Aorta (tissue), 5 donors: ENCODE results near the gene ITPR3. TPM values are rescaled to one million over a fixed set of nuclear protein-coding genes. Genes with fewer than 3 reads are reported as not detected.
A peak's percentile ranks its signal among the peaks of the same experiment; 100 is the strongest.

ENCODE experiments used
- ATAC-seq: fragments of 200-7000 bp; cut with Tn5 transposase; one replicate; pipeline ENCODE4 v1.9.1; 2022; ENCODE audit warnings: moderate library complexity; ENCODE audit not compliant: low FRiP score
- DNase-seq, 2 donors: peaks; one replicate each; pipeline ENCODE4 v3.0.0-alpha.2; 2020
- H3K27ac ChIP-seq, 2 donors: one replicate each; pipeline ENCODE4 v1.5.1; 2013; ENCODE audit warnings: low read length in 2 of 2, mild to moderate bottlenecking in 2 of 2, moderate library complexity in 2 of 2, control low read depth in 1 of 2, inconsistent platforms in 1 of 2, low read depth in 1 of 2
- H3K27me3 ChIP-seq, 2 donors: one replicate each; pipeline ENCODE4 v1.6.1; 2013; ENCODE audit warnings: control low read depth in 1 of 2, low read length in 1 of 2, mild to moderate bottlenecking in 1 of 2, moderate library complexity in 1 of 2; ENCODE audit not compliant: insufficient read depth in 2 of 2, control insufficient read depth in 1 of 2
- H3K36me3 ChIP-seq, 2 donors: one replicate each; pipeline ENCODE4 v1.6.1; 2013; ENCODE audit warnings: control low read depth in 1 of 2, low read length in 1 of 2, mild to moderate bottlenecking in 1 of 2; ENCODE audit not compliant: insufficient read depth in 2 of 2, control insufficient read depth in 1 of 2
- H3K4me1 ChIP-seq, 2 donors: one replicate each; pipeline ENCODE4 v1.6.1; 2013; ENCODE audit warnings: low read length in 2 of 2, control low read depth in 1 of 2, mild to moderate bottlenecking in 1 of 2, moderate library complexity in 1 of 2; ENCODE audit not compliant: insufficient read depth in 2 of 2, control insufficient read depth in 1 of 2
- H3K4me3 ChIP-seq, 2 donors: one replicate each; pipeline ENCODE4 v1.5.1; 2013; ENCODE audit warnings: low read length in 2 of 2, control low read depth in 1 of 2, mild to moderate bottlenecking in 1 of 2
- H3K9me3 ChIP-seq: one replicate; pipeline ENCODE4 v1.6.1; 2013; ENCODE audit warnings: mild to moderate bottlenecking, low read length; ENCODE audit not compliant: control insufficient read depth
- WGBS, 2 donors: extraction: QIAGEN DNeasy Blood & Tissue Kit; methylation state at CpG; one replicate each; pipeline ENCODE4 v1.1.7; 2013; 5-methylcytosine and 5-hydroxymethylcytosine counted together
- intact Hi-C, 2 donors: fragments of 100-400 bp; cut with DNase I; formaldehyde crosslinking; loops; one replicate each; pipeline versions ENCODE4 v1.14.2 to v1.15.0; 2022
- polyA plus RNA-seq, 2 donors: library from polyadenylated mRNA; stranded (reverse); fragments of 200-250 nt; gene quantifications; one replicate each; pipeline ENCODE4 v1.2.3, GENCODE V29; 2013
- total RNA-seq, 2 donors: library from RNA; stranded (reverse); fragmentation: NEBNext Ultra II Directional; extraction: Animal tissue kit (Norgen Biotek cat#: 25700); gene quantifications; one replicate each; pipeline ENCODE4 v1.2.1, GENCODE V29; 2021
- donor health status: healthy with polysubstance abuse.
- donor health status: Bipolar disorder and iron deficiency.
- donor health status: DM: no; HTN: no; CAD: no.
- donor health status: DM: no; HTN: no; CAD: no.
- donor health status: DM: yes; HTN: yes; CAD: no.

Gene ITPR3
- total and polyA plus RNA-seq, 4 donors = 4.6 to 28.8 (median 9.5) TPM

- DNase-seq (no peak), ATAC-seq (no peak)
- 89% methylated on average over 4 of the region's 4 CpGs; no CpG with 5 or more reads in 1 of the 2 donors for WGBS, 2 donors
- intact Hi-C loops = no loop called here
- Histone ChIP-seq H3K36me3 (no peaks in the 10 kb centered on the region), H3K9me3 (no peaks in the 10 kb centered on the region), H3K4me1 (no peaks in the 10 kb centered on the region), H3K27ac (no peak overlapping the region), H3K4me3 (no peak overlapping the region), H3K27me3 (no peaks in the 10 kb centered on the region)
Measured at GRCh38 chr6:33616913-33617312, 4.2 kb upstream of the ITPR3 start.

GRCh38 chr6:33619166-33619840, 1.8 kb upstream of the ITPR3 start:
- Histone ChIP-seq H3K9me3 (no peaks in the 10 kb centered on the region), H3K27ac (no peak overlapping the region), H3K4me1 (no peaks in the 10 kb centered on the region), H3K36me3 (no peaks in the 10 kb centered on the region), H3K27me3 (no peaks in the 10 kb centered on the region), H3K4me3 (no peak overlapping the region)
- DNase-seq = no peak
- ATAC-seq = no peak
- WGBS, 2 donors = 60 to 62% methylated on average over 5 of the region's 5 CpGs
- intact Hi-C loops = no loop called here

- Histone ChIP-seq H3K27me3 (no peaks in the 10 kb centered on the region), H3K36me3 (no peaks in the 10 kb centered on the region), H3K4me3 (peak overlapping the region; percentile 21 to 61), H3K4me1 (no peaks in the 10 kb centered on the region), H3K27ac (no peak overlapping the region), H3K9me3 (no peaks in the 10 kb centered on the region)
- WGBS, 2 donors = 1% methylated on average over 29 of the region's 29 CpGs
- intact Hi-C loops = no loop called here
- DNase-seq = peak in 1 of 2 donors; percentile 63
- ATAC-seq = peak; percentile 13
Measured at GRCh38 chr6:33620158-33620855, 815 bp upstream of the ITPR3 start.

GRCh38 chr6:33621711-33622388, 728 bp downstream of the ITPR3 start:
- WGBS, 2 donors = 14 to 17% methylated on average over 32 to 39 of the region's 39 CpGs
- no peaks in the 10 kb centered on the region for H3K36me3 ChIP-seq
- ATAC-seq = peak; percentile 16
- H3K27ac ChIP-seq = no peak overlapping the region
- DNase-seq = no peak
- H3K4me1 ChIP-seq = no peaks in the 10 kb centered on the region
- peak overlapping the region in 1 of 2 donors; percentile 61 for H3K4me3 ChIP-seq
- no peaks in the 10 kb centered on the region for H3K9me3 ChIP-seq
- H3K27me3 ChIP-seq = no peaks in the 10 kb centered on the region
- intact Hi-C loops = no loop called here

- no peak overlapping the region for H3K27ac ChIP-seq
- intact Hi-C loops = no loop called here
- H3K9me3 ChIP-seq = no peaks in the 10 kb centered on the region
- H3K36me3 ChIP-seq = no peaks in the 10 kb centered on the region
- ATAC-seq (no peak), DNase-seq (no peak)
- whole genome bisulfite sequencing, 2 donors = 84 to 85% methylated on average over 12 of the region's 12 CpGs
- H3K4me1 ChIP-seq = no peaks in the 10 kb centered on the region
- no peak overlapping the region for H3K4me3 ChIP-seq
- H3K27me3 ChIP-seq = no peaks in the 10 kb centered on the region
Measured at GRCh38 chr6:33622456-33623431, 1.6 kb downstream of the ITPR3 start.

GRCh38 chr6:33623895-33624381, 2.8 kb downstream of the ITPR3 start:
- Histone ChIP-seq H3K4me3 (no peak overlapping the region), H3K4me1 (no peaks in the 10 kb centered on the region), H3K36me3 (no peaks in the 10 kb centered on the region), H3K27ac (no peak overlapping the region), H3K27me3 (no peaks in the 10 kb centered on the region), H3K9me3 (no peaks in the 10 kb centered on the region)
- DNase-seq (no peak), ATAC-seq (no peak)
- 94 to 97% methylated on average over 6 of the region's 6 CpGs for WGBS, 2 donors
- intact Hi-C loops = no loop called here

- no peaks in the 10 kb centered on the region for H3K36me3 ChIP-seq
- H3K27ac ChIP-seq = no peak overlapping the region
- intact Hi-C loops = no loop called here
- H3K9me3 ChIP-seq = no peaks in the 10 kb centered on the region
- 90 to 91% methylated on average over 4 of the region's 4 CpGs for WGBS, 2 donors
- no peaks in the 10 kb centered on the region for H3K27me3 ChIP-seq
- DNase-seq (no peak), ATAC-seq (no peak)
- no peaks in the 10 kb centered on the region for H3K4me1 ChIP-seq
- no peak overlapping the region for H3K4me3 ChIP-seq
Measured at GRCh38 chr6:33624856-33625255, 3.7 kb downstream of the ITPR3 start.

- Histone ChIP-seq H3K27me3 (no peaks in the 10 kb centered on the region), H3K9me3 (no peaks in the 10 kb centered on the region), H3K27ac (no peak overlapping the region), H3K36me3 (no peaks in the 10 kb centered on the region), H3K4me3 (no peak overlapping the region), H3K4me1 (no peaks in the 10 kb centered on the region)
- no peak for DNase-seq
- intact Hi-C loops = no loop called here
- 65 to 66% methylated on average over 5 of the region's 5 CpGs for WGBS, 2 donors
- ATAC-seq = peak; percentile 15
Measured at GRCh38 chr6:33627876-33628275, 6.8 kb downstream of the ITPR3 start.
